ENCODE measurements around the gene PCNP. TPM values are rescaled to one million over a fixed set of nuclear protein-coding genes. Genes with fewer than 3 reads are reported as not detected.

PCNP gene, protein sequence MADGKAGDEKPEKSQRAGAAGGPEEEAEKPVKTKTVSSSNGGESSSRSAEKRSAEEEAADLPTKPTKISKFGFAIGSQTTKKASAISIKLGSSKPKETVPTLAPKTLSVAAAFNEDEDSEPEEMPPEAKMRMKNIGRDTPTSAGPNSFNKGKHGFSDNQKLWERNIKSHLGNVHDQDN
- total RNA-seq (100 to 1,000 TPM; 126 to 158 (median 151) TPM), total RNA-seq (99.9 to 224 (median 142) reads per million in 29 experiments)
- 113 TPM for total RNA-seq (2013)

DNA sequence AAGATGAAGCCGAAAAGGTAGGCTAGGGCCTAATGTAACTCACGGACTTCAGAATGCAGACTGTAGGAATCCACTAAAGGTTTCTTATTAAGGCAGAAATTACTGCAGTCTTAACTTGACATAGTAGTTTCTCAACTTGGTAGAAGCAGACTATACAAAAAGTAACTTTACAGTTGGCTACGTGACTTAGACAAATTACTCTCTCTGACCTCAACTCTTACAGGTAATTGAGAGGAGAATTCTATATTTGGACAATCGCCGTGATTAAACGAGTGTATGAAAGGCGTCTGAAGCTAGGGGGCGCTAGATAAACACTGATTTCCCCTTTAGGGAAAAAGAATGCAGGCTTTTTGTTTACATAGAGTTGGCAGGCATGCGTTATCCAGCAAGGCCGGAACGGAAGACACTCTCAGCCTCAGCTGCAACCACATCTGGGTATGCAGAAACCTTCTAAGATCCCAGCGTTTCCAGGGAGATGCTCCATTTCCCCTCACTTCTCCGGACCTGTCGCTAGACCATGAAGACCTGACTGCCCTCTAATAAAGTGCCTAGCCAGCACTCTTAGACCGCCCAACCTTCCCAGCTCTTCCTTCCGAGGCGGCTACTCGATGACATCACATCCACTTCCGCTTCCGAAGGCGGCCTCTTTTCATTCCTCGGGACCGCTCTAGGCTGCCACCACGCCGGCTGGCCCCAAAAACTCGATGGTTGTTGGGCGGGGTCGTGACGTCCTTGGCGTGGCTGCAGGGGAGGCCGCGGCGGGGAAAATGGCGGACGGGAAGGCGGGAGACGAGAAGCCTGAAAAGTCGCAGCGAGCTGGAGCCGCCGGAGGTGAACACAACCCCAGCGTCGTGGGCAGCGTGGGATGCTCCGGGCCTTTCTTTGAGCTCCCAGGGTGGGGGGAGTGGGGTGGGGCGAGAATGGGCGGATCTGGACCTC is at the start of gene PCNP:
Gene PCNP (plus strand): TSS at position 732 of the 939 bp plus-strand sequence. CDS start 36 bp downstream, at position 768.
- Histone ChIP-seq H3K9me3 (no peaks in the 10 kb centered on the region), H3K27ac (ENCODE audit: low read length) (peak within 1 kb of the TSS; percentile 97), H3K36me3 (ENCODE audit: control insufficient read depth in 2 of 2, extremely low read depth in 1 of 2, insufficient read depth in 1 of 2, low read length in 1 of 2) (peaks cover 0 to 4% of the 10 kb centered on the region in 2 donors), H3K4me3 (ENCODE audit: control insufficient read depth in 1 of 2, extremely low read depth in 1 of 2, low read length in 1 of 2) (peak within 1 kb of the TSS; percentile 85 to 90), H3K27me3 (replicated peaks in 1 of 2; ENCODE audit: control insufficient read depth in 2 of 2, extremely low read depth in 1 of 2, insufficient read depth in 2 of 2, low read length in 1 of 2) (no peaks in the 10 kb centered on the region), H3K4me1 (ENCODE audit: control insufficient read depth in 1 of 2, extremely low read depth in 1 of 2, insufficient read depth in 2 of 2, low read length in 2 of 2) (peaks cover 28 to 37% of the 10 kb centered on the region in 2 experiments)
- WGBS (ENCODE audit: insufficient coverage) = 0% methylated on average over 25 of the region's 47 CpGs
- Mint-ChIP-seq H3K36me3 (peaks cover 10% of the 10 kb centered on the region), H3K4me1 (peaks cover 65 to 74% (median 72%) of the 10 kb centered on the region in 3 donors), H3K27me3 (no peaks in the 10 kb centered on the region), H3K4me3 (peak within 1 kb of the TSS; percentile 86 to 96 (median 94)), H3K27ac (peak within 1 kb of the TSS; percentile 96), H3K9me3 (no peaks in the 10 kb centered on the region)
- ATAC-seq (replicated peaks in 1 of 4) = peak; percentile 82 to 90 (median 84)
- ChIA-PET CTCF (interaction anchor here (0.5 to 2.0 kb wide), 17 partner anchors 9 to 848 kb away, joined by 3 to 14 read pairs (median 5); partner anchors contain the start of genes CEP97 (in 1 of the 2), RPL24 (in 1 of the 2), SENP7 (in 1 of the 2) and TRMT10C (in 1 of the 2)), POLR2A (interaction anchor here (0.5 to 3.2 kb wide), 25 partner anchors 9 to 860 kb away, joined by 3 to 23 read pairs (median 5); partner anchors contain the start of genes CEP97 (in 1 of the 2) and TRMT10C (in 1 of the 2))
- peak; percentile 97 to 100 (median 99) for DNase-seq

DNA sequence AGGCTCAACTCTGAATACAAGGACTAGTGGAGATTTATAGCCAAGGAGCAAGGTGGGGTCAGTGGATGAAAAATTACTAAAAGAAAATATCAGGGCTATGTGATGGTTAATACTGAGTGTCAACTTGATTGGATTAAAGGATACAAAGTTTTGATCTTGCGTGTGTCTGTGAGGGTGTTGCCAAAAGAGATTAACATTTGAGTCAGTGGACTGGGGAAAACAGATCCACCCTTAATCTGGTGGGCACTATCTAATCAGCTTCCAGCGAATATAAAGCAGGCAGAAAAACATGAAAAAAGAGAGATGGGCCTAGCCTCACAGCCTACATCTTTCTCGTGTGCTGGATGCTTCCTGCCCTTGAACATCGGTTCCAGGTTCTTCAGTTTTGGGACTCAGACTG is 46.5 kb upstream of the PCNP start:
- POLR2A ChIA-PET = no interaction called here
- WGBS (ENCODE audit: insufficient coverage) = 95% methylated on average over 2 of the region's 4 CpGs

DNA sequence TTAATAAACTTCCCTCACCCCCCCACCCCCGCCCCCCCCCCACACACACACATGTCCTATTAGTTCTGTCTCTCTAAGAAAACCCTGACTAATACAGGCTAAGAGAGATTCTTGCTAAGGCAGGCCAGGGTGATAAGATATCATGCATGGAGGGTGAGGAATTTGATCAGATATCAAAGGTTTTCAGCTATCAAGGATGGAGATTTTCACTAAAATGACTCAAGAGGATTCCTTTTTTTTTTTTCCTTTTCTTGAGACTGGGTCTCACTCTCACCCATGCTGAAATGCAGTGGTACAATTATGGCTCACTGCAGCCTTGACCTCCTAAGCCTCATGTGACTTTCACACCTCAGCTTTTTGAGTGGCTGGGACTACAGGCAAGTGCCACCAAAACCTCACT is 46.1 kb upstream of the PCNP start:
- Mint-ChIP-seq H3K27ac (no peak overlapping the region), H3K4me3 (no peak overlapping the region), H3K36me3 (peaks cover 10% of the 10 kb centered on the region), H3K4me1 (peaks cover 40 to 47% (median 45%) of the 10 kb centered on the region in 3 donors), H3K27me3 (no peaks in the 10 kb centered on the region), H3K9me3 (peaks cover 0 to 10% (median 5%) of the 10 kb centered on the region in 3 donors)
- DNase-seq (no peak), ATAC-seq (replicated peaks in 1 of 4) (no peak)
- Histone ChIP-seq H3K4me3 (ENCODE audit: control insufficient read depth in 1 of 2, extremely low read depth in 1 of 2, low read length in 1 of 2) (no peak overlapping the region), H3K36me3 (ENCODE audit: control insufficient read depth in 2 of 2, extremely low read depth in 1 of 2, insufficient read depth in 1 of 2, low read length in 1 of 2) (no peaks in the 10 kb centered on the region), H3K9me3 (no peaks in the 10 kb centered on the region), H3K27me3 (replicated peaks in 1 of 2; ENCODE audit: control insufficient read depth in 2 of 2, extremely low read depth in 1 of 2, insufficient read depth in 2 of 2, low read length in 1 of 2) (no peaks in the 10 kb centered on the region), H3K4me1 (ENCODE audit: control insufficient read depth in 1 of 2, extremely low read depth in 1 of 2, insufficient read depth in 2 of 2, low read length in 2 of 2) (peaks cover 18 to 33% of the 10 kb centered on the region in 2 experiments), H3K27ac (ENCODE audit: low read length) (no peak overlapping the region)
- POLR2A ChIA-PET = no interaction called here
- CTCF ChIA-PET = interaction anchor here in 1 of 2 donors (1.0 kb wide), 1 partner anchor 35 kb away, joined by 3 read pairs; no protein-coding TSS in a partner anchor
- no CpG with 5 or more reads among the region's 1 CpG for WGBS (ENCODE audit: insufficient coverage)

More for the DNA sequence above, 46.5 kb upstream of the PCNP start:
- Mint-ChIP-seq H3K4me1 (peaks cover 41 to 48% (median 48%) of the 10 kb centered on the region in 3 donors), H3K27ac (peak overlapping the region in 1 of 2 donors; percentile 56), H3K4me3 (no peak overlapping the region), H3K36me3 (peaks cover 10% of the 10 kb centered on the region), H3K9me3 (peaks cover 0 to 10% (median 5%) of the 10 kb centered on the region in 3 donors), H3K27me3 (no peaks in the 10 kb centered on the region)
- Histone ChIP-seq H3K27ac (ENCODE audit: low read length) (no peak overlapping the region), H3K4me3 (ENCODE audit: control insufficient read depth in 1 of 2, extremely low read depth in 1 of 2, low read length in 1 of 2) (no peak overlapping the region), H3K4me1 (ENCODE audit: control insufficient read depth in 1 of 2, extremely low read depth in 1 of 2, insufficient read depth in 2 of 2, low read length in 2 of 2) (peaks cover 18 to 34% of the 10 kb centered on the region in 2 experiments), H3K9me3 (no peaks in the 10 kb centered on the region), H3K27me3 (replicated peaks in 1 of 2; ENCODE audit: control insufficient read depth in 2 of 2, extremely low read depth in 1 of 2, insufficient read depth in 2 of 2, low read length in 1 of 2) (no peaks in the 10 kb centered on the region), H3K36me3 (ENCODE audit: control insufficient read depth in 2 of 2, extremely low read depth in 1 of 2, insufficient read depth in 1 of 2, low read length in 1 of 2) (no peaks in the 10 kb centered on the region)
- ATAC-seq (replicated peaks in 1 of 4) (no peak), DNase-seq (no peak)
- CTCF ChIA-PET = no interaction called here

DNA sequence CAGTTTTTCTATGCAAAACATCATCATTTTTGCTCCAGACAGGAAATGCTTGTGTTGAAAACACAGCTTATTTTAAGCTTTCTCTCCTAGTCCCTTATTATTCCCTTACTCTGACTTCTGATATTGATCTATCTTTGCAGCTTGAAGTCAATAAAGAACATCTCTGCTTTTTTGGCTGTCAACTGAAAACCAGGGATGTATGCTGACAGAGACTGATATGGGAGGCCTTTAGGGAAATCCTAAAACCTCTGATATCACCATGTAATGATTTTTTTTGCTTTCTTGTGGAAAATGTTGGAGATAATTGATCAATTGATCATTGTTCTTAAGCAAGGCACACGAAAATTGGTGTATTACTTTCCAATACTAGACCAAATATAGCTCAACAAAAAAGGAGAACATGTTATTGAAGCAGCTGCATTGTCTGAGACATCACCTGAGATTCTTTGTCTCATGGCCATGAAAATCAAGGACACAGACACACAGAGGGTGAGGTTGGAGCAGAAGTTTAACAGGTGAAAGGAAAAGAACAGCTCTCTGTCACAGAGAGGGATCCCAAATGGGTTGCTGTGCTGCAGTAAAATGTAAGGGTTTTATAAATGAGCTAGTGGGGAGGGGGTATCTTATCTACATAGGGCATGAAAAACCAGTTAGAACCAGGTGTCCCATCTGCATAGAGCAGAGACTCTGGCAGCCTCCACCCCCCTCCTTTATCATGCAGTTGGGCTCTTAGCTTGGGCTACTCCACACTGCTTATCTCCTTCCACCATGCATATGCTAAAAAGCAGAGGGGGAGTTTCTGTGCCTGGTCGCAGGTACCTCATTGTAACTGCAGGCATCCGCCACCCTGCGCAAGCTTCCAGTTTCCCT is 43.9 kb upstream of the PCNP start:
- Mint-ChIP-seq H3K27ac (peak overlapping the region; percentile 85 to 94), H3K4me1 (peaks cover 41 to 48% (median 43%) of the 10 kb centered on the region in 3 donors), H3K9me3 (peaks cover 0 to 7% (median 3%) of the 10 kb centered on the region in 3 donors), H3K4me3 (peak overlapping the region in 2 of 3 donors; percentile 43 to 63), H3K27me3 (no peaks in the 10 kb centered on the region), H3K36me3 (peaks cover 6% of the 10 kb centered on the region)
- POLR2A ChIA-PET = interaction anchor here (0.5 to 1.7 kb wide), 4 partner anchors 12 to 44 kb away, joined by 3 to 8 read pairs (median 6); partner anchors contain the start of gene PCNP (in 1 of the 2)
- no CpG with 5 or more reads among the region's 4 CpGs for WGBS (ENCODE audit: insufficient coverage)
- peak overlapping the region; percentile 71 for H3K27ac ChIP-seq (ENCODE audit: low read length)
- ATAC-seq (replicated peaks in 1 of 4) (peak in 3 of 4 experiments; percentile 35 to 64 (median 35)), DNase-seq (no peak)
- peaks cover 18 to 31% of the 10 kb centered on the region in 2 experiments for H3K4me1 ChIP-seq (ENCODE audit: control insufficient read depth in 1 of 2, extremely low read depth in 1 of 2, insufficient read depth in 2 of 2, low read length in 2 of 2)
- H3K4me3 ChIP-seq (ENCODE audit: control insufficient read depth in 1 of 2, extremely low read depth in 1 of 2, low read length in 1 of 2) = no peak overlapping the region
- CTCF ChIA-PET = interaction anchor here (0.5 to 1.0 kb wide), 6 partner anchors 11 to 92 kb away, joined by 3 to 5 read pairs (median 3); partner anchors contain the start of gene SENP7 (in 1 of the 2)
- no peaks in the 10 kb centered on the region for H3K36me3 ChIP-seq (ENCODE audit: control insufficient read depth in 2 of 2, extremely low read depth in 1 of 2, insufficient read depth in 1 of 2, low read length in 1 of 2)
- no peaks in the 10 kb centered on the region for H3K9me3 ChIP-seq
- no peaks in the 10 kb centered on the region for H3K27me3 ChIP-seq (replicated peaks in 1 of 2; ENCODE audit: control insufficient read depth in 2 of 2, extremely low read depth in 1 of 2, insufficient read depth in 2 of 2, low read length in 1 of 2)

DNA sequence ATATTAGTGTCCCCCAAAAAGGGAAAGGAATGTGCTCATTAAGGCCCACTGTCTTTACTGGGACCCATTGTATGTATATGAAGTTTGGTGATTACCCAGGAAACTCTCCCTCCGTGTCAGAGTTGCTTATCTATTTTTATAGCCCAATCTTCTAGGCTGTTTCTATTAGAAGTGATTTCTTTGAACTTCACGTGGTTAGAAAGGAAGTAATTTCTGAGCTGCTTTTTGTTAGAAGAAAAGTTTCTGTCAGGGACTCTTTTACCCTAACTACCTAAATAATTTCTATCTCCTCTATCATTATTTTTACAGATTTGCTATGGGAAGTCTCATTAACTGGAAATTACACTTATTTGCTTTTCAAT is 43.3 kb upstream of the PCNP start:
- peaks cover 0 to 4% (median 0%) of the 10 kb centered on the region in 3 donors for H3K9me3 Mint-ChIP-seq
- Histone ChIP-seq H3K4me1 (ENCODE audit: control insufficient read depth in 1 of 2, extremely low read depth in 1 of 2, insufficient read depth in 2 of 2, low read length in 2 of 2) (peaks cover 18 to 31% of the 10 kb centered on the region in 2 experiments), H3K27ac (ENCODE audit: low read length) (peak overlapping the region; percentile 71), H3K9me3 (no peaks in the 10 kb centered on the region), H3K27me3 (replicated peaks in 1 of 2; ENCODE audit: control insufficient read depth in 2 of 2, extremely low read depth in 1 of 2, insufficient read depth in 2 of 2, low read length in 1 of 2) (no peaks in the 10 kb centered on the region), H3K36me3 (ENCODE audit: control insufficient read depth in 2 of 2, extremely low read depth in 1 of 2, insufficient read depth in 1 of 2, low read length in 1 of 2) (no peaks in the 10 kb centered on the region), H3K4me3 (ENCODE audit: control insufficient read depth in 1 of 2, extremely low read depth in 1 of 2, low read length in 1 of 2) (no peak overlapping the region)
- H3K4me1 Mint-ChIP-seq = peaks cover 41 to 48% (median 43%) of the 10 kb centered on the region in 3 donors
- WGBS (ENCODE audit: insufficient coverage) = no CpG with 5 or more reads among the region's 2 CpGs
- H3K27me3 Mint-ChIP-seq = no peaks in the 10 kb centered on the region
- peak overlapping the region in 2 of 3 donors; percentile 43 to 63 for H3K4me3 Mint-ChIP-seq
- DNase-seq (peak in 1 of 35 experiments; percentile 35), ATAC-seq (replicated peaks in 1 of 4) (peak; percentile 57 to 76 (median 62))
- peaks cover 4% of the 10 kb centered on the region for H3K36me3 Mint-ChIP-seq
- ChIA-PET POLR2A (interaction anchor here (0.5 to 1.7 kb wide), 4 partner anchors 9 to 16 kb away, joined by 3 to 8 read pairs (median 6); no protein-coding TSS in a partner anchor), CTCF (interaction anchor here (0.5 to 1.0 kb wide), 5 partner anchors 12 to 93 kb away, joined by 3 read pairs; partner anchors contain the start of gene SENP7 (in 1 of the 2))
- peak overlapping the region; percentile 85 to 94 for H3K27ac Mint-ChIP-seq
